ENCODE measurements around the gene TENM4.

TENM4 gene

GRCh38 chr11:79287952-79288351 lies 152.9 kb downstream of the TENM4 start:
- no peak for DNase-seq (ENCODE audit: extremely low read depth, low read depth)
- no peak for TF ChIP-seq CTCF (IDR thresholded peaks at IDR 0.05; ENCODE audit: low read depth, low read length)

DNA sequence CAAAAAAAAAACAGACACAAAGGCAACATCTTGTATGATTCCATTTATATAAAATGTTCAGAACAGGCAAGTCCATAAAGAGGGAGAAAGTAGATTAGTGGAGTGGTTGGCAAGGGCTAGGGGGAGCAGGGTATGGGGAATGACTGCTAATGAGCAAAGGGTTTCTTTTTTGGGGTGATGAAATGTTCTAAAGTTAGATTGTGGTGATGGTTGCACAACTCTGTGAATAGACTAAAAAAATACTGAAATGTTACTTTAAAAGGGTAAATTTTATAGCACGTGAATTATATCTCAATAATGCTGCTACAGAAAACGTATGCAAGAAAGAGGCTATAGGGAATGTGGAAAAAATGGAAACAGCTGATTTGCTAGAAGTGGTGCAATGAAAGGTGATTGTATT lies 155.1 kb downstream of the TENM4 start:
- no peak for TF ChIP-seq CTCF (IDR thresholded peaks at IDR 0.05; ENCODE audit: low read depth, low read length)
- DNase-seq (ENCODE audit: extremely low read depth, low read depth): no peak

DNA sequence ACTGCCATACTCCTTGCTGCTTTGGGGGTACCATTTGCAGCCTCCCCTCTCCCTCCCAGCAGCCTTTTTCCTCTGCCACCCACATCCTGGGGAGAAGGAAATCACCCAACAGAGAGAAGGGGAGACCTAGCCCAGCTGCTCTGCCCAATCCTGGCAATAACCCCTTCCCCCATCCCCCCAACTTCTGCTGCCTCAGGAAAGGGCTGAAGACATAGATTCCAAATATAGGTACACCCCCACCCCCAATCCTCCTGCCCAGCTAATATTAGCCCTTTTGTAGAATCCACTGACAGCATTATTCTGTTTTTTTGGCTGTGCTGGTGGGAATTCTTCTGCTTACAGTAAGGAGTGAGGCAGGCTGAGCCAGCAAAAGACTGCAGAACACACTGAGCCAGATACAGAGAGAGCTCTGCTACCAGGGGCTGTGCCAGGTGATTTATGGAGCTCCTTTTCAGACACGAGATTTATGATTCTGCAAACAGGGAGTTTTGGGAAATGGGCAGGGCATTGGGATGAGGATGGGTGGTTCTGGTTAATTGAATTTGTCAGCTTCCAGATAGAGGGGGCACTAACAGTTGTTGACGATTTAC lies 164.0 kb downstream of the TENM4 start:
- no peak for DNase-seq (ENCODE audit: extremely low read depth, low read depth)
- no peak for TF ChIP-seq CTCF (IDR thresholded peaks at IDR 0.05; ENCODE audit: low read depth, low read length)

GRCh38 chr11:79274636-79275331 lies 166.0 kb downstream of the TENM4 start:
- no peak for TF ChIP-seq CTCF (IDR thresholded peaks at IDR 0.05; ENCODE audit: low read depth, low read length)
- DNase-seq (ENCODE audit: extremely low read depth, low read depth): no peak

- DNase-seq (ENCODE audit: extremely low read depth, low read depth): no peak
- no peak for TF ChIP-seq CTCF (IDR thresholded peaks at IDR 0.05; ENCODE audit: low read depth, low read length)
Measured at GRCh38 chr11:79273781-79274180, 167.0 kb downstream of the TENM4 start.

- DNase-seq (ENCODE audit: extremely low read depth, low read depth): no peak
- TF ChIP-seq CTCF (IDR thresholded peaks at IDR 0.05; ENCODE audit: low read depth, low read length): no peak
Measured at GRCh38 chr11:79269611-79270307, 171.1 kb downstream of the TENM4 start.

- no peak for TF ChIP-seq CTCF (IDR thresholded peaks at IDR 0.05; ENCODE audit: low read depth, low read length)
- DNase-seq (ENCODE audit: extremely low read depth, low read depth): no peak
Measured at GRCh38 chr11:79266396-79266795, 174.4 kb downstream of the TENM4 start.

Measured in AG09319 (cell line).